AG09309 (cell line): ENCODE measurements around the gene WNT9B.

Experiments used
- DNase-seq: peaks from one replicate; pipeline ENCODE4 v3.0.0-alpha.2; 2010; ENCODE audit warnings: low read depth
- H3K4me3 ChIP-seq: 2 replicates; pipeline ENCODE4 v1.5.1; 2011; ENCODE audit warnings: mild to moderate bottlenecking, low read depth, low read length, moderate library complexity; ENCODE audit not compliant: control insufficient read depth
- CTCF ChIP-seq: IDR thresholded peaks from 2 replicates; pipeline ENCODE4 v1.5.1; 2011; ENCODE audit warnings: mild to moderate bottlenecking, low read depth, low read length, inconsistent platforms; ENCODE audit not compliant: insufficient read depth, control insufficient read depth; ENCODE audit errors: missing control alignments

WNT9B gene

GRCh38 chr17:46851029-46851741 lies at the start of gene WNT9B:
WNT9B (plus strand) TSS chr17:46851583; CDS start chr17:46851639, 56 bp downstream.
- no peak for DNase-seq
- TF ChIP-seq CTCF, result no peak
- H3K4me3 ChIP-seq, result peak within 1 kb of the TSS; percentile 35

- no peak for TF ChIP-seq CTCF
- H3K4me3 ChIP-seq, result no peak overlapping the region
- DNase-seq, result no peak
Measured at GRCh38 chr17:46802800-46803199, 48.6 kb upstream of the WNT9B start.

GRCh38 chr17:46803544-46803943 lies 47.8 kb upstream of the WNT9B start:
- no peak for TF ChIP-seq CTCF

GRCh38 chr17:46805771-46806170 lies 45.6 kb upstream of the WNT9B start:
- no peak overlapping the region for H3K4me3 ChIP-seq
- no peak for TF ChIP-seq CTCF

More at GRCh38 chr17:46803544-46803943, 47.8 kb upstream of the WNT9B start:
- H3K4me3 ChIP-seq, result no peak overlapping the region
- no peak for DNase-seq

GRCh38 chr17:46809110-46809571 lies 42.2 kb upstream of the WNT9B start:
- H3K4me3 ChIP-seq, result no peak overlapping the region

More at GRCh38 chr17:46805771-46806170, 45.6 kb upstream of the WNT9B start:
- no peak for DNase-seq

GRCh38 chr17:46810837-46811236 lies 40.5 kb upstream of the WNT9B start:
- DNase-seq, result no peak
- no peak for TF ChIP-seq CTCF
- H3K4me3 ChIP-seq, result no peak overlapping the region

More at GRCh38 chr17:46809110-46809571, 42.2 kb upstream of the WNT9B start:
- no peak for TF ChIP-seq CTCF
- no peak for DNase-seq
